CD4-positive, alpha-beta T cell (primary cell): ENCODE measurements around the gene AP1G1. TPM values are rescaled to one million over a fixed set of nuclear protein-coding genes. Genes with fewer than 3 reads are reported as not detected.

Experiments used
- ATAC-seq: fragments of 200-7000 bp; cut with Tn5 transposase; one replicate; pipeline ENCODE4 v1.10.0; 2022; ENCODE audit warnings: mild to moderate bottlenecking; ENCODE audit not compliant: poor library complexity
- CTCF ChIA-PET: fragments of 350-600 bp; sonication (Branson Sonifier 250); formaldehyde crosslinking; loops from one replicate; lab custom pipeline; 2021; ENCODE audit warnings: antibody characterized with exemption, inconsistent platforms; lab: Charles Lee
- POLR2A ChIA-PET: fragments of 350-600 bp; sonication (Branson Sonifier 250); formaldehyde crosslinking; loops from one replicate; lab custom pipeline; 2021; ENCODE audit warnings: antibody characterized with exemption, inconsistent platforms; lab: Charles Lee
- DNase-seq, 14 experiments: peaks; one replicate each; pipeline ENCODE4 v3.0.0-alpha.2; 2013 to 2020; ENCODE audit warnings: mixed read lengths in 2 of 14
- H3K27ac ChIP-seq, 2 donors: one replicate each; pipeline versions ENCODE4 v1.5.1 to v1.7.0; 2013; ENCODE audit warnings: low read length in 2 of 2, low read depth in 1 of 2, mild to moderate bottlenecking in 1 of 2
- H3K27me3 ChIP-seq, 2 experiments: 1 replicate in 1 of 2; 2 replicates in 1 of 2; pipeline versions ENCODE4 v1.6.1 to v1.7.0; 2013; ENCODE audit warnings: low read length in 2 of 2, control low read depth in 1 of 2, mild to moderate bottlenecking in 1 of 2, moderate library complexity in 1 of 2; ENCODE audit not compliant: insufficient read depth in 2 of 2, control insufficient read depth in 1 of 2
- H3K36me3 ChIP-seq: one replicate; pipeline ENCODE4 v1.6.1; 2013; ENCODE audit warnings: low read length, control low read depth; ENCODE audit not compliant: insufficient read depth
- H3K4me1 ChIP-seq: one replicate; pipeline ENCODE4 v1.6.1; 2013; ENCODE audit warnings: low read length, control low read depth; ENCODE audit not compliant: insufficient read depth
- H3K4me3 ChIP-seq: one replicate; pipeline ENCODE4 v1.5.1; 2013; ENCODE audit warnings: mild to moderate bottlenecking, low read length, moderate library complexity
- H3K9me3 ChIP-seq, 2 experiments: 1 replicate in 1 of 2; 2 replicates in 1 of 2; pipeline versions ENCODE4 v1.6.1 to v1.7.0; 2013; ENCODE audit warnings: low read length in 2 of 2, mild to moderate bottlenecking in 2 of 2, control low read depth in 1 of 2, moderate library complexity in 1 of 2; ENCODE audit not compliant: control insufficient read depth in 1 of 2, insufficient read depth in 1 of 2
- H3K27ac Mint-ChIP-seq: one replicate; pipeline ENCODE4 v1.8.0; 2020; ENCODE audit warnings: mixed read lengths
- H3K27me3 Mint-ChIP-seq: one replicate; pipeline ENCODE4 v1.8.0; 2021; ENCODE audit warnings: mixed read lengths
- H3K36me3 Mint-ChIP-seq: one replicate; pipeline ENCODE4 v1.8.0; 2021; ENCODE audit warnings: low read depth, mixed read lengths
- H3K4me1 Mint-ChIP-seq: one replicate; pipeline ENCODE4 v1.8.0; 2021; ENCODE audit warnings: low read depth, mixed read lengths
- H3K4me3 Mint-ChIP-seq: one replicate; pipeline ENCODE4 v1.8.0; 2020; ENCODE audit warnings: mild to moderate bottlenecking, mixed read lengths
- H3K9me3 Mint-ChIP-seq: one replicate; pipeline ENCODE4 v1.8.0; 2020; ENCODE audit warnings: mixed read lengths
- CTCF ChIP-seq: fragments of 200-600 bp; IDR thresholded peaks from one replicate; pipeline ENCODE4 v1.8.0; 2022; ENCODE audit warnings: antibody characterized with exemption, mild to moderate bottlenecking
- intact Hi-C, 2 experiments: fragments of 100-400 bp; cut with DNase I in 1 of 2; cut with micrococcal nuclease in 1 of 2; formaldehyde crosslinking; loops; one replicate each; pipeline versions ENCODE4 v1.15.1 to v1.9.0; 2023 to 2025; cut with DNase I, micrococcal nuclease
- total RNA-seq, 174 experiments: library from RNA in 2 of 174; stranded (reverse) in 2 of 174; gene quantifications; one replicate each; pipeline ENCODE4 v1.2.3 and lab custom pipeline; 2021 to 2026

AP1G1 gene
- total RNA-seq, 2 experiments from 2014 or later = 171 to 175 TPM

- Histone ChIP-seq H3K36me3 (peaks cover 9% of the 10 kb centered on the region), H3K9me3 (no peaks in the 10 kb centered on the region), H3K4me1 (no peaks in the 10 kb centered on the region), H3K4me3 (no peak overlapping the region), H3K27me3 (no peaks in the 10 kb centered on the region), H3K27ac (no peak overlapping the region)
- Mint-ChIP-seq H3K36me3 (peaks cover 8% of the 10 kb centered on the region), H3K27me3 (no peaks in the 10 kb centered on the region), H3K27ac (no peak overlapping the region), H3K9me3 (no peaks in the 10 kb centered on the region), H3K4me1 (no peaks in the 10 kb centered on the region), H3K4me3 (no peak overlapping the region)
- intact Hi-C loops = no loop called here
- TF ChIP-seq CTCF = no peak
- no peak for ATAC-seq
- ChIA-PET POLR2A (no interaction called here), CTCF (no interaction called here)
- no peak for DNase-seq
Observed at GRCh38 chr16:71709229-71709781, 99.3 kb downstream of the AP1G1 start.

DNA sequence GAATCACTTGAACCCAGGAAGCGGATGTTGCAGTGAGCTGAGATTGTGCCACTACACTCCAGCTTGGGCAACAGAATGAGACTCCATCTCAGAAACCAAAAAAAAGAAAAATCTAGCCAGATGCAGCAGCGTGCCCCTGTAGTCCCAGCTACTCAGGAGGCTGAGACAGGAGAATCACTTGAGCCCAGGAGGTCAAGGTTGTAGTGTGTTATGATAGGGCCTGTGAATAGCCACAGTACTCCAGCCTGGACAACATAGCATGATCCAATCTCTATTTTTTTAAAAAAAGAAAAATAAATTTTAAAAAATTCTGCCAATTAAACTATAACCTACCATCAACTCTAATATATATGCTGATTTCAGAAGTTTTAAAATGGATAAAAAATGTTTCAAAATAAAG is 99.9 kb downstream of the AP1G1 start:
- no peak overlapping the region for H3K4me3 ChIP-seq
- H3K36me3 ChIP-seq = peaks cover 7% of the 10 kb centered on the region
- no peaks in the 10 kb centered on the region for H3K4me1 Mint-ChIP-seq
- no peak for TF ChIP-seq CTCF
- POLR2A ChIA-PET = no interaction called here
- H3K4me1 ChIP-seq = no peaks in the 10 kb centered on the region
- no peaks in the 10 kb centered on the region for H3K9me3 Mint-ChIP-seq
- ATAC-seq = no peak
- H3K27me3 ChIP-seq = no peaks in the 10 kb centered on the region
- H3K27ac Mint-ChIP-seq = no peak overlapping the region
- CTCF ChIA-PET = no interaction called here
- no peaks in the 10 kb centered on the region for H3K9me3 ChIP-seq
- H3K4me3 Mint-ChIP-seq = no peak overlapping the region
- no peak overlapping the region for H3K27ac ChIP-seq
- no peak for DNase-seq
- no peaks in the 10 kb centered on the region for H3K27me3 Mint-ChIP-seq
- intact Hi-C loops = no loop called here
- H3K36me3 Mint-ChIP-seq = peaks cover 6% of the 10 kb centered on the region

DNA sequence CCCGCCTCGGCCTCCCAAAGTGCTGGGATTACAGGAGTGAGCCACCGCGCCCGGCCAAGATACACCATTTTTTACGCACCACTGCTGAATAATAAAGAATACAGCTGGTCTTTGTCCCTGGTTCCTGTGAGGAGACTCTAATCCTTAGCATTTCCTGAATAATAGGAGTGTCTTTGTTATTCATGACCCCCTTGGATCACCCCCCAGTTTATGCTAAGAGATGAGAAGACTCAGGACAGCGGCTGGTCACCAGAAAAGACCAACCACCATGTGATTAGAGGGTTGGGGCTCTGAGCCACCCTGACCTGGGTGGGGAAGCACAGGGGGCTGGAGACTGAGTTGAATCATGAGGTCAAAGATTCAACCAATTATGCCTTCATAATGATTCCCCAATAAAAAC is 101.4 kb downstream of the AP1G1 start:
- H3K27me3 ChIP-seq = no peaks in the 10 kb centered on the region
- CTCF ChIA-PET = no interaction called here
- Mint-ChIP-seq H3K4me1 (no peaks in the 10 kb centered on the region), H3K27ac (no peak overlapping the region), H3K27me3 (no peaks in the 10 kb centered on the region), H3K9me3 (no peaks in the 10 kb centered on the region), H3K36me3 (peaks cover 3% of the 10 kb centered on the region), H3K4me3 (no peak overlapping the region)
- TF ChIP-seq CTCF = no peak
- peaks cover 2% of the 10 kb centered on the region for H3K36me3 ChIP-seq
- intact Hi-C loops = no loop called here
- no peaks in the 10 kb centered on the region for H3K9me3 ChIP-seq
- no peak overlapping the region for H3K27ac ChIP-seq
- no peak for DNase-seq
- H3K4me3 ChIP-seq = no peak overlapping the region
- no peak for ATAC-seq
- POLR2A ChIA-PET = no interaction called here
- no peaks in the 10 kb centered on the region for H3K4me1 ChIP-seq
